ENCODE data around the gene TTLL11.

DNA sequence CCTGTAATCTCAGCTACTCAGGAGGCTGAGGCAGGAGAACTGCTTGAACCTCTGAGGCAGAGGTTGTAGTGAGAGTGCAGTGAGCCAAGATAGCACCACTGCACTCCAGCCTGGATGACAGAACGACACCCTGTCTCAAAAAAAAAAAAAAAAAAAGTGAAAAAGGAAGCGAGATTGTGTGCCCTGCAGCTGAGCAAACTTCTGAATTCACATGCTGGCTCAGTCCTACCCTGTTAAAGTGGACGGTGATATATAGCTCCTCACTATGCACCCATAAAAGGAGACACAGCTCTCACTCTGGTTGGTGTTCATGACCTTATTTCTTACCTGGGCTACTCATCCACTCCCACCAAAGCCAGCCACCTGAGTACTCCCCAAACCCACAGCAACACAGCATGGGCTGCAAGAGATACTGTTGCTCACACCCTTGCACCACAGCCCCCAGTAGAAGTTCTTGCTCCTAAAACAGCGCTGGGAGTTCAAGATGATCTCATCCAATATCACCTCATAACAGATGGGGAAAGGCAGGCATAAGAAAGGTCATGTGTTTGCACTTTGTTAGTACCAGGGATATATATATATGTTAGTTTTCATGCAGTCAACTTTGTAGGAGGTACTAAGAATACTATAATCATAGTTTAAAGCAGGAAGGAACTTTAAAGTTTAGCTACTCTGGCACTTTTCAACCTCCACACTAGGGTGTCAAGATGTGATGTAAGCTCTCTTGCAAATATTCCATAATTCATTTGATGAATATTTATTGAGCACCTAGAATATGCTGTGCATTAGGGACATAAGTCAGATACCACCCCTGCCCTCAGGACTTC is 4.0 kb downstream of the TTLL11 start:
- no peak for TF ChIP-seq TAF1 (IDR thresholded peaks at IDR 0.05; ENCODE audit: low read depth, low read length)
- no peak for TF ChIP-seq POLR2AphosphoS5 (IDR thresholded peaks at IDR 0.05; ENCODE audit: low read depth, low read length)
- TF ChIP-seq POLR2A (IDR thresholded peaks at IDR 0.05; ENCODE audit: low read depth, low read length), result no peak
- no peak for TF ChIP-seq SPI1 (IDR thresholded peaks at IDR 0.05; ENCODE audit: low read depth, low read length)
- no peak for TF ChIP-seq POU2F2 (IDR thresholded peaks at IDR 0.05; ENCODE audit: low read depth, low read length)

All from GM12891 (cell line).